ENCODE data around the gene EIF2AK3.

Gene EIF2AK3

GRCh38 chr2:88538362-88538917 lies 88.8 kb downstream of the EIF2AK3 start:
- H3K27me3 ChIP-seq (ENCODE audit: insufficient read depth, low read length, poor library complexity): no peaks in the 10 kb centered on the region
- DNase-seq (no peak), ATAC-seq (ENCODE audit: insufficient read depth, low read depth) (0 out of 3 replicates have a peak, but pooled peaks have one; percentile 22)
- no peaks in the 10 kb centered on the region for H4K20me1 ChIP-seq (ENCODE audit: insufficient read depth, low read length)
- H3K79me2 ChIP-seq (ENCODE audit: insufficient read depth, low read length): no peaks in the 10 kb centered on the region
- H3K4me3 ChIP-seq (ENCODE audit: low read depth in 1 of 2, low read length in 2 of 2): no peak overlapping the region
- H3K9me3 ChIP-seq (ENCODE audit: insufficient read depth, low read length, severe bottlenecking): no peaks in the 10 kb centered on the region
- no peaks in the 10 kb centered on the region for H3K4me1 ChIP-seq (ENCODE audit: insufficient read depth, low read length)
- H2AFZ ChIP-seq (ENCODE audit: low read depth, low read length): no peak overlapping the region
- TF ChIP-seq EZH2 (IDR thresholded peaks at IDR 0.05; ENCODE audit: borderline replicate concordance, low read depth, low read length, severe bottlenecking): no peak
- TF ChIP-seq, protein P1, sequence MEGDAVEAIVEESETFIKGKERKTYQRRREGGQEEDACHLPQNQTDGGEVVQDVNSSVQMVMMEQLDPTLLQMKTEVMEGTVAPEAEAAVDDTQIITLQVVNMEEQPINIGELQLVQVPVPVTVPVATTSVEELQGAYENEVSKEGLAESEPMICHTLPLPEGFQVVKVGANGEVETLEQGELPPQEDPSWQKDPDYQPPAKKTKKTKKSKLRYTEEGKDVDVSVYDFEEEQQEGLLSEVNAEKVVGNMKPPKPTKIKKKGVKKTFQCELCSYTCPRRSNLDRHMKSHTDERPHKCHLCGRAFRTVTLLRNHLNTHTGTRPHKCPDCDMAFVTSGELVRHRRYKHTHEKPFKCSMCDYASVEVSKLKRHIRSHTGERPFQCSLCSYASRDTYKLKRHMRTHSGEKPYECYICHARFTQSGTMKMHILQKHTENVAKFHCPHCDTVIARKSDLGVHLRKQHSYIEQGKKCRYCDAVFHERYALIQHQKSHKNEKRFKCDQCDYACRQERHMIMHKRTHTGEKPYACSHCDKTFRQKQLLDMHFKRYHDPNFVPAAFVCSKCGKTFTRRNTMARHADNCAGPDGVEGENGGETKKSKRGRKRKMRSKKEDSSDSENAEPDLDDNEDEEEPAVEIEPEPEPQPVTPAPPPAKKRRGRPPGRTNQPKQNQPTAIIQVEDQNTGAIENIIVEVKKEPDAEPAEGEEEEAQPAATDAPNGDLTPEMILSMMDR (IDR thresholded peaks at IDR 0.05; ENCODE audit: borderline replicate concordance, extremely low read depth, low read length, poor library complexity, severe bottlenecking): no peak
- H3K27ac ChIP-seq (ENCODE audit: low read length): no peak overlapping the region
- H3K9ac ChIP-seq (ENCODE audit: low read depth, low read length): no peak overlapping the region
- no peak overlapping the region for H3K4me2 ChIP-seq (ENCODE audit: insufficient read depth, low read length)
- no peaks in the 10 kb centered on the region for H3K36me3 ChIP-seq (ENCODE audit: insufficient read depth, low read length)

DNA sequence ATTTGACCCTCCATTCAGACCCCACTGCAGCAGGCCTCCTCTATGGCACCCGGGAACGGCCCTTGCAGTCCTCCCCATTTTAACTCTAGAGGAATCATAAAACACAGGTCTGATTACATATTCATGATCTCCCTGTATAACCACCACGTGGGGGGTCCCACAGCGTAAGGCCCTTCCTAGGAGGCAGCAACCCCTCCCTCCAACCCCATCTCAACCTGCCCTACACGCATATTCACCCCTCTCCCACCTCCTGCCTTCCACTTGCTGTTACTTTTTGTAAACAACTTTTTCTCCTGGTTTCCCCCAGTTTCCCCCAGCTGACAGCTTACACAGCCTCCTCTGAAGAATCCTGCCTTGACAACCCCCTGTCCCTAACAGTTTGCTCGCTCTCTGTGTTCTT lies 89.6 kb downstream of the EIF2AK3 start:
- Histone ChIP-seq H4K20me1 (ENCODE audit: insufficient read depth, low read length) (no peaks in the 10 kb centered on the region), H3K9ac (ENCODE audit: low read depth, low read length) (no peak overlapping the region), H3K36me3 (ENCODE audit: insufficient read depth, low read length) (no peaks in the 10 kb centered on the region), H3K4me2 (ENCODE audit: insufficient read depth, low read length) (no peak overlapping the region), H3K4me3 (ENCODE audit: low read depth in 1 of 2, low read length in 2 of 2) (no peak overlapping the region), H2AFZ (ENCODE audit: low read depth, low read length) (no peak overlapping the region), H3K27me3 (ENCODE audit: insufficient read depth, low read length, poor library complexity) (no peaks in the 10 kb centered on the region), H3K9me3 (ENCODE audit: insufficient read depth, low read length, severe bottlenecking) (no peaks in the 10 kb centered on the region), H3K4me1 (ENCODE audit: insufficient read depth, low read length) (no peaks in the 10 kb centered on the region), H3K27ac (ENCODE audit: low read length) (no peak overlapping the region), H3K79me2 (ENCODE audit: insufficient read depth, low read length) (no peaks in the 10 kb centered on the region)
- no peak for DNase-seq
- TF ChIP-seq EZH2 (IDR thresholded peaks at IDR 0.05; ENCODE audit: borderline replicate concordance, low read depth, low read length, severe bottlenecking): no peak
- TF ChIP-seq, protein P1 (IDR thresholded peaks at IDR 0.05; ENCODE audit: borderline replicate concordance, extremely low read depth, low read length, poor library complexity, severe bottlenecking): no peak
- ATAC-seq (ENCODE audit: insufficient read depth, low read depth): no peak

DNA sequence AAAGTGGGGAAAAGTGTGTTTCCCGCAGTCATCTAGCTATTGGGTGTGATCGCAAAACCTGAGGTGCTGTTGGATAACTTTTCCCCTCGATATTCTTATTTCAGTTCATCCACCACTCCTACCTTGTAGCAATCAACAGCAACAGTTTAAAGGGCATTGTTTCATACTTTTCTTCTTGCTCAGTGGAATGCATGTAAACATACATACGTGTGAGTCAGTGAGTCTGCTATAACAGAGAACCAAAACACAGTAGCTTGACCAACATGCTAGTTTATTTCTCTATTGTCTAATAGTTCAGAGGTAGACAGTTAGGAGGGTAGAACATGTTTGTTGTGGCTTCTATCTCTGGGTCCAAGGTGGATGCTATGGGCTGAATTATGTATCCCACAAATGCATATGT lies 97.2 kb downstream of the EIF2AK3 start:
- Histone ChIP-seq H3K79me2 (ENCODE audit: insufficient read depth, low read length) (no peaks in the 10 kb centered on the region), H3K9ac (ENCODE audit: low read depth, low read length) (no peak overlapping the region), H3K9me3 (ENCODE audit: insufficient read depth, low read length, severe bottlenecking) (no peaks in the 10 kb centered on the region), H3K27ac (ENCODE audit: low read length) (no peak overlapping the region), H3K36me3 (ENCODE audit: insufficient read depth, low read length) (no peaks in the 10 kb centered on the region), H3K4me1 (ENCODE audit: insufficient read depth, low read length) (no peaks in the 10 kb centered on the region), H3K4me3 (ENCODE audit: low read depth in 1 of 2, low read length in 2 of 2) (no peak overlapping the region), H3K27me3 (ENCODE audit: insufficient read depth, low read length, poor library complexity) (no peaks in the 10 kb centered on the region), H3K4me2 (ENCODE audit: insufficient read depth, low read length) (no peak overlapping the region), H2AFZ (ENCODE audit: low read depth, low read length) (no peak overlapping the region), H4K20me1 (ENCODE audit: insufficient read depth, low read length) (no peaks in the 10 kb centered on the region)
- no peak for TF ChIP-seq EZH2 (IDR thresholded peaks at IDR 0.05; ENCODE audit: borderline replicate concordance, low read depth, low read length, severe bottlenecking)
- TF ChIP-seq, protein P1 (IDR thresholded peaks at IDR 0.05; ENCODE audit: borderline replicate concordance, extremely low read depth, low read length, poor library complexity, severe bottlenecking): no peak
- DNase-seq: no peak
- ATAC-seq (ENCODE audit: insufficient read depth, low read depth): no peak
